OCI-LY3 (cell line): ENCODE data around the gene DGKG.

Source experiments
- CTCF ChIP-seq: fragments of 200-600, 300-600 bp; sonication (generic); IDR thresholded peaks from 2 replicates; pipeline ENCODE4 v1.5.1; 2014; ENCODE audit warnings: antibody characterized with exemption, low read length, low read depth
- EZH2phosphoT487 ChIP-seq: fragments of 200-600 bp; shearing (Covaris generic); IDR thresholded peaks from 2 replicates; pipeline ENCODE4 v1.6.1; 2018; ENCODE audit warnings: antibody characterized with exemption, mixed run types, low read depth

GRCh38 chr3:186382217-186382885 is 20.3 kb upstream of the DGKG start:
- TF ChIP-seq CTCF (no peak), EZH2phosphoT487 (no peak)
